Measurements from ENCODE around the gene SCARB1. TPM values are rescaled to one million over a fixed set of nuclear protein-coding genes. Genes with fewer than 3 reads are reported as not detected.

The SCARB1 gene
- total and polyA plus RNA-seq, 9 of the 15 experiments (the other 6 are each of a cell fraction or from before 2014, with no cell fraction given), result 0.56 to 157 (median 52.8) TPM

DNA sequence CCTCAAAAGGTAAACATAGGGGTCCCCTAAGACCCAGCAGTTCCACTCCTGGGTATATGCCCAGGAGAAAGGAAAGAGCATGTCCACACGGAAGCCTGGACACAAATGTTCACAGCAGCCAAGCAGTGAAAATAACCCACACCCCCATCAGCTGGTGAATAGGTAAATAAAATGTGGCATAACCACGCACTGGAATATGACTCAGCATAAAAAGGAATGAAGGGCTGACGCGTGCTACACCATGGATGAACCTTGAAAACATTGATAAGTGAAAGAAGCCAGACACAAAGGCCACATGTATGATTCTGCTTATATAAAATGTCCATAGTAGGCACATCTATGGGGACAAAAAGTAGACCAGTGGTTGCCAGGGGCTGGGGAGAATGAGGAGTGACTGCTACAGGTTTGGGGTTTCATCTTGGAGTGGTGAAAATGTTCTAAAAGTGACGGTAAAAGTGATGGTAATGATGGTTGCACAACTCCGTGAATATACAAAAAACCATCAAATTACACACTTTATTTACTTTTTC lies 3.8 kb upstream of the SCARB1 start (continued):
- TF ChIP-seq, protein P1, sequence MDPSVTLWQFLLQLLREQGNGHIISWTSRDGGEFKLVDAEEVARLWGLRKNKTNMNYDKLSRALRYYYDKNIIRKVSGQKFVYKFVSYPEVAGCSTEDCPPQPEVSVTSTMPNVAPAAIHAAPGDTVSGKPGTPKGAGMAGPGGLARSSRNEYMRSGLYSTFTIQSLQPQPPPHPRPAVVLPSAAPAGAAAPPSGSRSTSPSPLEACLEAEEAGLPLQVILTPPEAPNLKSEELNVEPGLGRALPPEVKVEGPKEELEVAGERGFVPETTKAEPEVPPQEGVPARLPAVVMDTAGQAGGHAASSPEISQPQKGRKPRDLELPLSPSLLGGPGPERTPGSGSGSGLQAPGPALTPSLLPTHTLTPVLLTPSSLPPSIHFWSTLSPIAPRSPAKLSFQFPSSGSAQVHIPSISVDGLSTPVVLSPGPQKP (CRISPR knock-in tag; IDR thresholded peaks at IDR 0.05), result no peak
- TF ChIP-seq RUNX1 (IDR thresholded peaks at IDR 0.05; ENCODE audit: low read depth) (no peak), ZNF282 (CRISPR knock-in tag; IDR thresholded peaks at IDR 0.05) (no peak), ZBED1 (IDR thresholded peaks at IDR 0.05) (no peak), ZBTB1 (CRISPR knock-in tag; IDR thresholded peaks at IDR 0.05; ENCODE audit: borderline replicate concordance, low read depth) (no peak), ZNF175 (CRISPR knock-in tag; IDR thresholded peaks at IDR 0.05; ENCODE audit: low read depth) (0 out of 2 replicates have a peak, but pooled peaks have one; percentile 4), FOXJ2 (tag; IDR thresholded peaks at IDR 0.05) (0 out of 2 replicates have a peak, but pooled peaks have one; percentile 51), SMARCA5 (IDR thresholded peaks at IDR 0.05) (no peak), RBFOX2 (IDR thresholded peaks at IDR 0.05; ENCODE audit: low read depth, low read length) (no peak), ZC3H11A (IDR thresholded peaks at IDR 0.05; ENCODE audit: low read depth, low read length) (no peak), SREBF2 (CRISPR knock-in tag; IDR thresholded peaks at IDR 0.05) (no peak), TCF7L2 (IDR thresholded peaks at IDR 0.05; ENCODE audit: low read depth, low read length) (no peak), TAF15 (IDR thresholded peaks at IDR 0.05; ENCODE audit: low read depth, low read length) (no peak)
- TF ChIP-seq, protein P2, sequence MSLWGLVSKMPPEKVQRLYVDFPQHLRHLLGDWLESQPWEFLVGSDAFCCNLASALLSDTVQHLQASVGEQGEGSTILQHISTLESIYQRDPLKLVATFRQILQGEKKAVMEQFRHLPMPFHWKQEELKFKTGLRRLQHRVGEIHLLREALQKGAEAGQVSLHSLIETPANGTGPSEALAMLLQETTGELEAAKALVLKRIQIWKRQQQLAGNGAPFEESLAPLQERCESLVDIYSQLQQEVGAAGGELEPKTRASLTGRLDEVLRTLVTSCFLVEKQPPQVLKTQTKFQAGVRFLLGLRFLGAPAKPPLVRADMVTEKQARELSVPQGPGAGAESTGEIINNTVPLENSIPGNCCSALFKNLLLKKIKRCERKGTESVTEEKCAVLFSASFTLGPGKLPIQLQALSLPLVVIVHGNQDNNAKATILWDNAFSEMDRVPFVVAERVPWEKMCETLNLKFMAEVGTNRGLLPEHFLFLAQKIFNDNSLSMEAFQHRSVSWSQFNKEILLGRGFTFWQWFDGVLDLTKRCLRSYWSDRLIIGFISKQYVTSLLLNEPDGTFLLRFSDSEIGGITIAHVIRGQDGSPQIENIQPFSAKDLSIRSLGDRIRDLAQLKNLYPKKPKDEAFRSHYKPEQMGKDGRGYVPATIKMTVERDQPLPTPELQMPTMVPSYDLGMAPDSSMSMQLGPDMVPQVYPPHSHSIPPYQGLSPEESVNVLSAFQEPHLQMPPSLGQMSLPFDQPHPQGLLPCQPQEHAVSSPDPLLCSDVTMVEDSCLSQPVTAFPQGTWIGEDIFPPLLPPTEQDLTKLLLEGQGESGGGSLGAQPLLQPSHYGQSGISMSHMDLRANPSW (CRISPR knock-in tag; IDR thresholded peaks at IDR 0.05), result no peak
- TF ChIP-seq, protein P3, sequence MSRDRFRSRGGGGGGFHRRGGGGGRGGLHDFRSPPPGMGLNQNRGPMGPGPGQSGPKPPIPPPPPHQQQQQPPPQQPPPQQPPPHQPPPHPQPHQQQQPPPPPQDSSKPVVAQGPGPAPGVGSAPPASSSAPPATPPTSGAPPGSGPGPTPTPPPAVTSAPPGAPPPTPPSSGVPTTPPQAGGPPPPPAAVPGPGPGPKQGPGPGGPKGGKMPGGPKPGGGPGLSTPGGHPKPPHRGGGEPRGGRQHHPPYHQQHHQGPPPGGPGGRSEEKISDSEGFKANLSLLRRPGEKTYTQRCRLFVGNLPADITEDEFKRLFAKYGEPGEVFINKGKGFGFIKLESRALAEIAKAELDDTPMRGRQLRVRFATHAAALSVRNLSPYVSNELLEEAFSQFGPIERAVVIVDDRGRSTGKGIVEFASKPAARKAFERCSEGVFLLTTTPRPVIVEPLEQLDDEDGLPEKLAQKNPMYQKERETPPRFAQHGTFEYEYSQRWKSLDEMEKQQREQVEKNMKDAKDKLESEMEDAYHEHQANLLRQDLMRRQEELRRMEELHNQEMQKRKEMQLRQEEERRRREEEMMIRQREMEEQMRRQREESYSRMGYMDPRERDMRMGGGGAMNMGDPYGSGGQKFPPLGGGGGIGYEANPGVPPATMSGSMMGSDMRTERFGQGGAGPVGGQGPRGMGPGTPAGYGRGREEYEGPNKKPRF (IDR thresholded peaks at IDR 0.05; ENCODE audit: low read depth, low read length), result no peak
- TF ChIP-seq, protein P4, sequence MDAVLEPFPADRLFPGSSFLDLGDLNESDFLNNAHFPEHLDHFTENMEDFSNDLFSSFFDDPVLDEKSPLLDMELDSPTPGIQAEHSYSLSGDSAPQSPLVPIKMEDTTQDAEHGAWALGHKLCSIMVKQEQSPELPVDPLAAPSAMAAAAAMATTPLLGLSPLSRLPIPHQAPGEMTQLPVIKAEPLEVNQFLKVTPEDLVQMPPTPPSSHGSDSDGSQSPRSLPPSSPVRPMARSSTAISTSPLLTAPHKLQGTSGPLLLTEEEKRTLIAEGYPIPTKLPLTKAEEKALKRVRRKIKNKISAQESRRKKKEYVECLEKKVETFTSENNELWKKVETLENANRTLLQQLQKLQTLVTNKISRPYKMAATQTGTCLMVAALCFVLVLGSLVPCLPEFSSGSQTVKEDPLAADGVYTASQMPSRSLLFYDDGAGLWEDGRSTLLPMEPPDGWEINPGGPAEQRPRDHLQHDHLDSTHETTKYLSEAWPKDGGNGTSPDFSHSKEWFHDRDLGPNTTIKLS (IDR thresholded peaks at IDR 0.05; ENCODE audit: borderline replicate concordance, low read depth), result no peak
- TF ChIP-seq, protein P5, sequence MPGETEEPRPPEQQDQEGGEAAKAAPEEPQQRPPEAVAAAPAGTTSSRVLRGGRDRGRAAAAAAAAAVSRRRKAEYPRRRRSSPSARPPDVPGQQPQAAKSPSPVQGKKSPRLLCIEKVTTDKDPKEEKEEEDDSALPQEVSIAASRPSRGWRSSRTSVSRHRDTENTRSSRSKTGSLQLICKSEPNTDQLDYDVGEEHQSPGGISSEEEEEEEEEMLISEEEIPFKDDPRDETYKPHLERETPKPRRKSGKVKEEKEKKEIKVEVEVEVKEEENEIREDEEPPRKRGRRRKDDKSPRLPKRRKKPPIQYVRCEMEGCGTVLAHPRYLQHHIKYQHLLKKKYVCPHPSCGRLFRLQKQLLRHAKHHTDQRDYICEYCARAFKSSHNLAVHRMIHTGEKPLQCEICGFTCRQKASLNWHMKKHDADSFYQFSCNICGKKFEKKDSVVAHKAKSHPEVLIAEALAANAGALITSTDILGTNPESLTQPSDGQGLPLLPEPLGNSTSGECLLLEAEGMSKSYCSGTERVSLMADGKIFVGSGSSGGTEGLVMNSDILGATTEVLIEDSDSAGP (CRISPR knock-in tag; IDR thresholded peaks at IDR 0.05), result no peak
- TF ChIP-seq, protein P6, sequence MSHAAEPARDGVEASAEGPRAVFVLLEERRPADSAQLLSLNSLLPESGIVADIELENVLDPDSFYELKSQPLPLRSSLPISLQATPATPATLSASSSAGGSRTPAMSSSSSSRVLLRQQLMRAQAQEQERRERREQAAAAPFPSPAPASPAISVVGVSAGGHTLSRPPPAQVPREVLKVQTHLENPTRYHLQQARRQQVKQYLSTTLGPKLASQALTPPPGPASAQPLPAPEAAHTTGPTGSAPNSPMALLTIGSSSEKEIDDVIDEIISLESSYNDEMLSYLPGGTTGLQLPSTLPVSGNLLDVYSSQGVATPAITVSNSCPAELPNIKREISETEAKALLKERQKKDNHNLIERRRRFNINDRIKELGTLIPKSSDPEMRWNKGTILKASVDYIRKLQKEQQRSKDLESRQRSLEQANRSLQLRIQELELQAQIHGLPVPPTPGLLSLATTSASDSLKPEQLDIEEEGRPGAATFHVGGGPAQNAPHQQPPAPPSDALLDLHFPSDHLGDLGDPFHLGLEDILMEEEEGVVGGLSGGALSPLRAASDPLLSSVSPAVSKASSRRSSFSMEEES (CRISPR knock-in tag; IDR thresholded peaks at IDR 0.05), result no peak
